CD4-positive, CD25-positive, alpha-beta regulatory T cell (primary cell): ENCODE measurements around the gene MOB3B. TPM values are rescaled to one million over a fixed set of nuclear protein-coding genes. Genes with fewer than 3 reads are reported as not detected.

ENCODE experiments used
- ATAC-seq, 2 donors: fragments of 150-1000 bp; cut with Tn5 transposase; one replicate each; pipeline ENCODE4 v1.10.0; 2021; ENCODE audit warnings: low read depth in 2 of 2, moderate number of reproducible peaks in 2 of 2, moderate library complexity in 1 of 2
- DNase-seq, 3 donors: peaks; one replicate each; pipeline versions ENCODE4 v3.0.0 to v3.0.0-alpha.2; 2012 to 2022; ENCODE audit warnings: mixed read lengths in 1 of 3
- H3K27ac ChIP-seq: one replicate; pipeline ENCODE4 v1.7.0; 2013; ENCODE audit warnings: mild to moderate bottlenecking, low read length; ENCODE audit not compliant: insufficient read depth, poor library complexity, severe bottlenecking
- H3K27me3 ChIP-seq: one replicate; pipeline ENCODE4 v1.7.0; 2013; ENCODE audit warnings: low read length; ENCODE audit not compliant: control insufficient read depth, insufficient read depth
- H3K36me3 ChIP-seq: one replicate; pipeline ENCODE4 v1.7.0; 2013; ENCODE audit warnings: mild to moderate bottlenecking, low read length, moderate library complexity; ENCODE audit not compliant: control insufficient read depth, insufficient read depth
- H3K4me1 ChIP-seq: 2 replicates; pipeline ENCODE4 v1.7.0; 2013; ENCODE audit warnings: mild to moderate bottlenecking, low read length; ENCODE audit not compliant: insufficient read depth, control insufficient read depth, poor library complexity, severe bottlenecking
- H3K4me3 ChIP-seq: one replicate; pipeline ENCODE4 v1.7.0; 2013; ENCODE audit warnings: low read depth, mild to moderate bottlenecking, low read length, moderate library complexity
- H3K9me3 ChIP-seq, 2 experiments: 1 replicate in 1 of 2; 2 replicates in 1 of 2; pipeline ENCODE4 v1.7.0; 2013; ENCODE audit warnings: low read length in 2 of 2, mild to moderate bottlenecking in 1 of 2, moderate library complexity in 1 of 2; ENCODE audit not compliant: control insufficient read depth in 2 of 2
- H3K27ac Mint-ChIP-seq, 3 donors: one replicate each; pipeline ENCODE4 v1.8.0; 2020 to 2022; ENCODE audit warnings: mild to moderate bottlenecking in 3 of 3, mixed read lengths in 3 of 3, moderate library complexity in 2 of 3
- H3K27me3 Mint-ChIP-seq: one replicate; pipeline ENCODE4 v1.8.0; 2022; ENCODE audit warnings: mild to moderate bottlenecking, mixed read lengths
- H3K36me3 Mint-ChIP-seq: one replicate; pipeline ENCODE4 v1.8.0; 2020; ENCODE audit warnings: mixed read lengths
- H3K4me1 Mint-ChIP-seq, 4 donors: one replicate each; pipeline ENCODE4 v1.8.0; 2020 to 2022; ENCODE audit warnings: mixed read lengths in 4 of 4, mild to moderate bottlenecking in 1 of 4
- H3K4me3 Mint-ChIP-seq, 4 donors: one replicate each; pipeline ENCODE4 v1.8.0; 2020 to 2022; ENCODE audit warnings: mild to moderate bottlenecking in 4 of 4, mixed read lengths in 4 of 4, moderate library complexity in 3 of 4
- H3K9me3 Mint-ChIP-seq, 7 donors: one replicate each; pipeline ENCODE4 v1.8.0; 2020 to 2022; ENCODE audit warnings: mixed read lengths in 7 of 7, mild to moderate bottlenecking in 3 of 7, moderate library complexity in 2 of 7
- polyA plus RNA-seq, 4 donors: library from polyadenylated mRNA; unstranded; fragments of 300-500 nt; fragmentation: Illumina TruSeq; gene quantifications; one replicate each; pipeline ENCODE4 v1.2.3, GENCODE V29; 2021
- total RNA-seq: library from RNA; stranded (reverse); gene quantifications from one replicate; pipeline ENCODE4 v1.2.3, GENCODE V29; 2022

The MOB3B gene
- total and polyA plus RNA-seq, 5 donors from 2014 or later, result 0.02 to 0.12 (median 0.11) TPM; not detected in 2

DNA sequence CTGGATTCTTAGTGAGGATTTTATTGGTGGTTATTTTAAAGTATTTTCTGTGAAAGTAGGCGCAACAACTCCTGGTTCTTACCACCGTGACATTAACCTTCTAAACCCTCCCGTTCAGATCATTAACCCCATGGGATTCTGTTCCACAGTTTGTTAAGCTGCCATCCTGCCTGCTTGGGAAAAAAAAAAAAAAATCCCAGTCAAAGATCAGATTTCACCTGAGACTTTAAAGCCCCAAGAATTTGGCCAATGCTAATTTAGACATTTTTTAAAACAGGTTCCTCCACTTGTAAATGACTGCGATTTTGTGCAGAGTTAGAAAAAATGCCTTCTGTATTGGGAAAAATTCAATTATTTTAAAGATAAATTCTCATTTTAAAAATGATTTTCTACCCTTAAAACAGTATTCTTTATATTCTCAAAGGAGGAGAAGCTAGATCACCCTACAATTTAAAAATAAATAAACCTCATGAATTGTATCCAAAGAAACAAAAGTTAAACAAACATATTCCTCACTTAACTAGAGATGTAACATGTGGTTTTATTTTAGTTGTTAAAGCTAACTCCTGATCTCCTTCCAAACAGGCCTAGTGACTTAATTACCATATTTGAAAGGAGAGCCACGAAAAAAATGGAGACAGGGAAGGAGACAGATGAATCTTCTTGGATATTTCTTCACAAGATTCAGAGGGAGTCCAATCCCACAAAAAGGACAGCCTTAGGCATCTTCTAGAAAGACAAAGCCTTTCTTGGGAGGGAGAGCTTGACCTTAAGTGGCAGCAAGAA is 98.7 kb downstream of the MOB3B start:
- DNase-seq, result no peak
- Mint-ChIP-seq H3K4me1 (peaks cover 0 to 5% (median under 1%) of the 10 kb centered on the region in 4 donors), H3K27me3 (peaks cover 11% of the 10 kb centered on the region), H3K9me3 (peaks cover 0 to 3% (median 0%) of the 10 kb centered on the region in 7 donors), H3K27ac (no peak overlapping the region), H3K4me3 (no peak overlapping the region), H3K36me3 (no peaks in the 10 kb centered on the region)
- Histone ChIP-seq H3K4me1 (no peaks in the 10 kb centered on the region), H3K9me3 (no peaks in the 10 kb centered on the region), H3K4me3 (no peak overlapping the region), H3K36me3 (no peaks in the 10 kb centered on the region), H3K27me3 (no peaks in the 10 kb centered on the region), H3K27ac (no peak overlapping the region)
- ATAC-seq, result no peak

DNA sequence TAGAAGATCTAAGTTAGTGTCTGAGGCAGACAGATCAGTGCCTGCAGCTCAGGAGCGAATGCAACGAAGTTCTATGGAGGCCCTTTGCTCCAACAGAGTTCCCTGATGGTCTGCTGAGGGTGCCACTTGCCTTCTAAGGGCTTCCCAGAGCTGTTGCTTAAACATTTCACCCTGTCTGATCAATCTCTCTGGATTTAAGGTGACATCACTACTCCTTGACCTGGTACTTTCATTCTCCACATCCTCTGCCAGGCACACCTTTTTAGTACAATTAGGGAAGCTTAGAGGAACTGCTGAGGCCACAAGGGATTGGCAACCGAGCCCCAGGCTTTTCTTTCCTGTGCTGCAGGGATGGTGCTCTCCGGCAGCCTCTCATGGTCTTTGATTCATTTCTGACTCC is 99.7 kb downstream of the MOB3B start:
- H3K27ac Mint-ChIP-seq, result no peak overlapping the region

DNA sequence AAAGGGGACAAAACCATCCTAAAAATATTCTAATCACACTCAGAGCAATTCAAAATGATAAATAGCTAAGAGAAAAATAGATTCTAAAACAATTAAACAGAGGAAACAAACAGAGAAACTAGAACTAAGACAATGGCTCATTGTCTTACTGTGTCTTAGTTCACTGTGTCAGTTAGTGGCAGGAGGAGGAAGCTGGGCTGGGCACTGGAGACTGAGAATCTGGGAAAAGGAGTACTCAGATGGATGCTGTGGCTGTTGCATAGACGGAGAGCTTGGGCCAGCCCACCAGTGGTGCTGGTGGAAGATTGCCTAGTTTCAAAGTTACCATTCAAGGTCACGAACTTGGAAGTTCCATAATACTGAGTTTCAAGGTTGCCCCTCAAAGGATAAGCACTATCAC is 100.2 kb downstream of the MOB3B start:
- Mint-ChIP-seq H3K36me3 (no peaks in the 10 kb centered on the region), H3K4me1 (peaks cover 0 to 5% (median under 1%) of the 10 kb centered on the region in 4 donors), H3K27me3 (peaks cover 7% of the 10 kb centered on the region), H3K27ac (no peak overlapping the region), H3K9me3 (peaks cover 0 to 3% (median 0%) of the 10 kb centered on the region in 7 donors), H3K4me3 (no peak overlapping the region)
- ATAC-seq (no peak), DNase-seq (no peak)
- no peak overlapping the region for H3K27ac ChIP-seq
- H3K9me3 ChIP-seq, result no peaks in the 10 kb centered on the region
- no peaks in the 10 kb centered on the region for H3K36me3 ChIP-seq
- no peaks in the 10 kb centered on the region for H3K27me3 ChIP-seq
- H3K4me3 ChIP-seq, result no peak overlapping the region
- H3K4me1 ChIP-seq, result no peaks in the 10 kb centered on the region

More for the DNA sequence above, 99.7 kb downstream of the MOB3B start:
- no peaks in the 10 kb centered on the region for H3K9me3 ChIP-seq
- peaks cover 0 to 3% (median 0%) of the 10 kb centered on the region in 7 donors for H3K9me3 Mint-ChIP-seq
- H3K36me3 Mint-ChIP-seq, result no peaks in the 10 kb centered on the region
- H3K4me1 Mint-ChIP-seq, result peaks cover 0 to 5% (median under 1%) of the 10 kb centered on the region in 4 donors
- H3K4me1 ChIP-seq, result no peaks in the 10 kb centered on the region
- no peak overlapping the region for H3K4me3 ChIP-seq
- no peak overlapping the region for H3K4me3 Mint-ChIP-seq
- H3K27me3 Mint-ChIP-seq, result peaks cover 11% of the 10 kb centered on the region
- H3K27ac ChIP-seq, result no peak overlapping the region
- H3K36me3 ChIP-seq, result no peaks in the 10 kb centered on the region
- ATAC-seq (no peak), DNase-seq (no peak)
- H3K27me3 ChIP-seq, result no peaks in the 10 kb centered on the region

DNA sequence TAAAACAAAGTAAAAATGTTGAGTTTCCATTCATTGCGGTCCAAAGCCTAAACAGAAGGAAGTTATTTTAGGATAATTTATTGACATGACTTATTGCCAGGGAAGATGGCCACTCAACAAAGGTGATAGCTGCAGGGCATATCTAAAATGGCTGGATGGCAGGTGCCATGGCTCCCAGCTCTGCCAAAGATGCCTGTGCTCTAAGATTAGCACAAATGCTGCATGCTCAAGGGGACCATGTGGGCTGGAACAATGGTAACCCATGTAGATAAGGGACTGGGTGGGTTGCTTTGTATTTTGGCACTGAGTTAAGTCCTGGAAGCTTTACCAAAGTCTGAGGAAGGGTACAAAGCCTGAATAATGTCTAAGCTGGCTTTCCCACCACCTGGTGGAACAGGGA is 101.1 kb downstream of the MOB3B start:
- H3K9me3 ChIP-seq, result no peaks in the 10 kb centered on the region
- no peak overlapping the region for H3K4me3 ChIP-seq
- Mint-ChIP-seq H3K4me3 (no peak overlapping the region), H3K36me3 (no peaks in the 10 kb centered on the region), H3K4me1 (peaks cover 0 to 5% (median under 1%) of the 10 kb centered on the region in 4 donors), H3K27me3 (peaks cover 4% of the 10 kb centered on the region), H3K27ac (no peak overlapping the region), H3K9me3 (peaks cover 0 to 3% (median 0%) of the 10 kb centered on the region in 7 donors)
- H3K4me1 ChIP-seq, result no peaks in the 10 kb centered on the region
- no peak for ATAC-seq
- H3K27ac ChIP-seq, result no peak overlapping the region
- no peaks in the 10 kb centered on the region for H3K36me3 ChIP-seq
- DNase-seq, result no peak
- no peaks in the 10 kb centered on the region for H3K27me3 ChIP-seq

DNA sequence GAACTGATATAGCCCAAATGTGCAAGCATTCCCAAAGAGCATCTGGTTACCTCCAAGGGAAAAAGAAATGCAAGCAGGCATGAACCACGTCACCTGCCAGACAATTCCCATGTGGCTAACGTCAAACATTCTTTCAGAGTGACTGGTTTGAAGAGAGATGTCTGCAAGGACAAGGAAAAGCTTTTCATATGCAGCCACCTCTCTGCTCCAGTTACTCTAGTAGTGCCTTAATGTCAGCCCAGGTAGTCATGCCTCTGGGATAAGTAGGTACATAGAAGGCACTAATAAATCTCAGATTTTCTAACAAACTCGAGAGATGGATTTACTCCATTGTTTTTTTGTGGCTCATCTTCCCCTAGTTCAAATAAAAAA is 102.4 kb downstream of the MOB3B start:
- no peak overlapping the region for H3K4me3 Mint-ChIP-seq
- no peaks in the 10 kb centered on the region for H3K36me3 ChIP-seq
- peaks cover 0 to 1% (median under 1%) of the 10 kb centered on the region in 4 donors for H3K4me1 Mint-ChIP-seq
- peaks cover 4% of the 10 kb centered on the region for H3K27me3 Mint-ChIP-seq
- H3K4me3 ChIP-seq, result no peak overlapping the region
- H3K27ac ChIP-seq, result no peak overlapping the region
- no peaks in the 10 kb centered on the region for H3K9me3 ChIP-seq
- ATAC-seq, result no peak
- H3K36me3 Mint-ChIP-seq, result no peaks in the 10 kb centered on the region
- no peaks in the 10 kb centered on the region for H3K27me3 ChIP-seq
- no peak overlapping the region for H3K27ac Mint-ChIP-seq
- H3K9me3 Mint-ChIP-seq, result peaks cover 0 to under 1% (median 0%) of the 10 kb centered on the region in 7 donors
- no peaks in the 10 kb centered on the region for H3K4me1 ChIP-seq
- no peak for DNase-seq

DNA sequence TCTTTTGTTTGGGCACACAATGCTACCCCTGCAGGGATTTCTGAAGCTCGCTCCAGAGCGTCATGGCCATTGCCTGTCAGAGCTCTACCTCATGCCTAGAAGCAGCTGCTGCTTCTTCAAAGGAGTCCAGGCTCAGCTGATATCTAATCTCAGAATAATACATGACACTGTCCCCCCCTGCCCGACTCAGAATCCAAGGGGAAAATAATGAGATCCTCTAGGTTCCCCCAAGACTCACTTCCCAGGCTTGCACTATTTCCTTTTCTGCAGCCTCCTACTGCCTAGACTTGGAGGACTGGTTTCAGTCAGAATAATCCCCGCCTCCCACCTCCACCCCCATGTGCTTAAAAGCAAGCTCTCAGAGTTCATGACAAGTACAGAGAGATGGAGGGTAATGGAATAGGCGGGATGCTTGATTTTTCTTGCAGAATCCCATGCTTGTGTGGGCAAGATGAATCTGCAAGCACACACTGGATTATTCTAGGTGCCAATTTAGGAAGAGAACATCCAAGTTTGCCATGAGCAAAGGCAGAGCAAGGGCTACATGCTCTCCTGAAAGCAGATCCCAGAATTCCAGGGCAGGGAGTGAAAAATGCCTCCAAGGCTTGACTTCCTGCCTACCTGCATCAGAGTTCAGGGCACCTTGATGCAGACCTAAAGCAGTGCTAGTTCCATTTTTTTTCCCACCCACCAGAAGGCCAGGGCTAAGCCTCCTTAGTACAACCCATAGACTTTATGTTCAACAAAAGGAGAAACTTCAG is 102.9 kb downstream of the MOB3B start:
- Mint-ChIP-seq H3K27me3 (peaks cover 4% of the 10 kb centered on the region), H3K36me3 (no peaks in the 10 kb centered on the region), H3K4me1 (no peaks in the 10 kb centered on the region), H3K27ac (no peak overlapping the region), H3K4me3 (no peak overlapping the region), H3K9me3 (no peaks in the 10 kb centered on the region)
- Histone ChIP-seq H3K36me3 (no peaks in the 10 kb centered on the region), H3K4me3 (no peak overlapping the region), H3K9me3 (no peaks in the 10 kb centered on the region), H3K27ac (no peak overlapping the region), H3K4me1 (no peaks in the 10 kb centered on the region), H3K27me3 (no peaks in the 10 kb centered on the region)
- DNase-seq (no peak), ATAC-seq (no peak)

DNA sequence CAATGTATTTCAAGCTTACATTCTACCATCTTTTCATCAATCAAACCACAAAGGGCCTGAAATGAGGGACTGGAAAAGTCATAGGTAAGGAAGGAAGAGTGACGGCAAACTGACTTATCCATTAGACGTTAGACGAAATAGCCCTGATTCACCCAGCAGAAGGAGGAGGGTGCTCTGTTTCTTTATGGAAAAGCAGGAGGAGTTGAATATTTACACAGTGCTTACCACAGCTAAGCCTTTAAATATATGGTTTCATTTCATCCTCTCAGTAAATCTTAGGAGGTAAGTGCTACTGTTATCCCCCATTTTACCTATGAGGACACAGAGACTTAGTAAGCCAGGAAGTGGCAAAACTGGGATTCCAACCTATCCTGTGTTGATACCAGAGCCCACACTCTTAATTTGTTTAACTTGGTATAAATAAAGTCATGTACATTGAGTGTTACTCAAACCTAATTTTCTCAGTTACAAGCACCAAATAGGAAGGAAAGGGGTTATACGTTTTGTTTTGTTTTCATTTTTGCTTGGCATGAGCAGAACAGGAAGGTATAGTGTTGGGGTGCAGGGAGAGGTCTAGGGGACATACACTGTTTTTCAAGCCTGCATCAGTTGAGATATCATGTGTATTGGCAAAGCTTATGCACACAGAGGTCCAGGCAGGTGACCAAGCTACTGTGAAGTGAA is 103.6 kb downstream of the MOB3B start:
- H3K27me3 ChIP-seq, result no peaks in the 10 kb centered on the region
- H3K4me3 ChIP-seq, result no peak overlapping the region
- Mint-ChIP-seq H3K27ac (no peak overlapping the region), H3K4me3 (no peak overlapping the region), H3K4me1 (no peaks in the 10 kb centered on the region), H3K27me3 (peaks cover 4% of the 10 kb centered on the region), H3K9me3 (peaks cover 0 to 1% (median 0%) of the 10 kb centered on the region in 7 donors), H3K36me3 (no peaks in the 10 kb centered on the region)
- no peaks in the 10 kb centered on the region for H3K36me3 ChIP-seq
- H3K9me3 ChIP-seq, result no peaks in the 10 kb centered on the region
- ATAC-seq, result no peak
- no peak overlapping the region for H3K27ac ChIP-seq
- DNase-seq, result no peak
- H3K4me1 ChIP-seq, result no peaks in the 10 kb centered on the region
